Prostate gland (tissue), 2 donors: Measurements from ENCODE around the gene ASPSCR1. TPM values are rescaled to one million over a fixed set of nuclear protein-coding genes. Genes with fewer than 3 reads are reported as not detected.

Experiments used
- DNase-seq: peaks from one replicate; pipeline ENCODE4 v3.0.0-alpha.2; 2019; ENCODE audit warnings: low spot score
- H3K27ac ChIP-seq, 2 donors: fragments of 200-600 bp; sonication (generic); 2 replicates each; pipeline ENCODE4 v1.5.1; 2017 to 2019
- H3K27me3 ChIP-seq: fragments of 200-600 bp; sonication (generic); replicated peaks from 2 replicates; pipeline ENCODE4 v1.5.1; 2019; ENCODE audit not compliant: insufficient read depth
- H3K36me3 ChIP-seq, 2 donors: fragments of 200-600 bp; sonication (generic); 1 replicate in 1 of 2; 2 replicates in 1 of 2; pipeline versions ENCODE4 v1.5.1 to v1.8.1; 2017 to 2019
- H3K4me1 ChIP-seq: fragments of 200-600 bp; sonication (generic); replicated peaks from 2 replicates; pipeline ENCODE4 v1.5.1; 2019
- H3K4me3 ChIP-seq, 2 donors: fragments of 200-600 bp; sonication (generic); 2 replicates each; pipeline ENCODE4 v1.5.1; 2017 to 2019
- H3K9me3 ChIP-seq: fragments of 200-600 bp; sonication (generic); 2 replicates; pipeline ENCODE4 v1.5.1; 2017
- CTCF ChIP-seq, 4 experiments: fragments of 200-600 bp in 2 of 4; fragments of 450-650 bp in 2 of 4; sonication (generic) in 2 of 4; IDR thresholded peaks; 1 replicate in 3 of 4; 2 replicates in 1 of 4; pipeline ENCODE4 v1.5.1; 2016 to 2019; ENCODE audit warnings: antibody characterized with exemption in 4 of 4, mild to moderate bottlenecking in 2 of 4, moderate library complexity in 2 of 4
- POLR2A ChIP-seq: fragments of 450-650 bp; IDR thresholded peaks from one replicate; pipeline ENCODE4 v1.6.1; 2016; ENCODE audit warnings: antibody characterized with exemption, mild to moderate bottlenecking
- POLR2AphosphoS5 ChIP-seq: sonication (generic); formaldehyde crosslinking; IDR thresholded peaks from one replicate; pipeline ENCODE4 v1.6.1; 2017; ENCODE audit warnings: antibody characterized with exemption
- WGBS: methylation state at CpG from one replicate; pipeline ENCODE4 v1.1.5; 2018; 5-methylcytosine and 5-hydroxymethylcytosine counted together
- intact Hi-C: fragments of 100-400 bp; cut with DNase I; formaldehyde crosslinking; loops from one replicate; pipeline ENCODE4 v1.14.2; 2022
- total RNA-seq, 2 donors: library from RNA; depleted of rRNA; stranded (reverse); fragments of >200 nt; gene quantifications; one replicate each; pipeline ENCODE4 v1.1.0, GENCODE V29; 2016

Gene ASPSCR1
- total RNA-seq, 2 donors from 2014 or later, result 30.7 to 39.7 TPM

GRCh38 chr17:81998212-81998611 lies 20.8 kb downstream of the ASPSCR1 start:
- intact Hi-C loops, result no loop called here
- WGBS, result 64% methylated on average over 7 of the region's 7 CpGs
- Histone ChIP-seq H3K4me3 (no peak overlapping the region), H3K9me3 (no peaks in the 10 kb centered on the region), H3K27me3 (no peaks in the 10 kb centered on the region), H3K36me3 (no peaks in the 10 kb centered on the region), H3K4me1 (no peaks in the 10 kb centered on the region), H3K27ac (no peak overlapping the region)
- no peak for DNase-seq
- TF ChIP-seq POLR2A (no peak), CTCF (IDR thresholded peaks at IDR 0.05) (no peak), POLR2AphosphoS5 (no peak)

- H3K9me3 ChIP-seq, result no peaks in the 10 kb centered on the region
- no peak overlapping the region for H3K4me3 ChIP-seq
- WGBS, result 76% methylated on average over 14 of the region's 14 CpGs
- no peaks in the 10 kb centered on the region for H3K36me3 ChIP-seq
- no peaks in the 10 kb centered on the region for H3K4me1 ChIP-seq
- DNase-seq, result no peak
- intact Hi-C loops, result no loop called here
- H3K27ac ChIP-seq, result no peak overlapping the region
- TF ChIP-seq POLR2AphosphoS5 (no peak), CTCF (IDR thresholded peaks at IDR 0.05) (no peak), POLR2A (no peak)
- no peaks in the 10 kb centered on the region for H3K27me3 ChIP-seq
Observed at GRCh38 chr17:81998691-81999438, 21.4 kb downstream of the ASPSCR1 start.

GRCh38 chr17:81999587-81999975 lies 22.2 kb downstream of the ASPSCR1 start:
- 88% methylated on average over 12 of the region's 12 CpGs for WGBS
- DNase-seq, result no peak
- no peaks in the 10 kb centered on the region for H3K9me3 ChIP-seq
- no peak overlapping the region for H3K4me3 ChIP-seq
- H3K27me3 ChIP-seq, result no peaks in the 10 kb centered on the region
- TF ChIP-seq POLR2A, result no peak
- TF ChIP-seq POLR2AphosphoS5, result no peak
- TF ChIP-seq CTCF (IDR thresholded peaks at IDR 0.05), result no peak
- no peaks in the 10 kb centered on the region for H3K36me3 ChIP-seq
- intact Hi-C loops, result no loop called here
- no peaks in the 10 kb centered on the region for H3K4me1 ChIP-seq
- no peak overlapping the region for H3K27ac ChIP-seq

- Histone ChIP-seq H3K4me3 (no peak overlapping the region), H3K27me3 (no peaks in the 10 kb centered on the region), H3K4me1 (no peaks in the 10 kb centered on the region), H3K9me3 (no peaks in the 10 kb centered on the region), H3K27ac (no peak overlapping the region), H3K36me3 (no peaks in the 10 kb centered on the region)
- WGBS, result 56% methylated on average over 20 of the region's 36 CpGs
- intact Hi-C loops, result no loop called here
- TF ChIP-seq POLR2AphosphoS5 (no peak), POLR2A (no peak), CTCF (IDR thresholded peaks at IDR 0.05) (no peak)
- no peak for DNase-seq
Observed at GRCh38 chr17:81999976-82000802, 22.8 kb downstream of the ASPSCR1 start.
